Hematopoietic multipotent progenitor cell treated with erythropoietin and hydrocortisone succinate and interleukin-3 and kit ligand, for 15 days (in vitro differentiated cells): ENCODE measurements around the gene PCLO.
"Not testable (repeated sequence)": the region's sequence is repeated elsewhere in the genome, so short reads cannot be mapped to it uniquely, and the experiment has no call there.

Experiments used
- DNase-seq: peaks from one replicate; pipeline ENCODE4 v3.0.0-alpha.2; 2015; ENCODE audit warnings: low spot score

The PCLO gene

DNA sequence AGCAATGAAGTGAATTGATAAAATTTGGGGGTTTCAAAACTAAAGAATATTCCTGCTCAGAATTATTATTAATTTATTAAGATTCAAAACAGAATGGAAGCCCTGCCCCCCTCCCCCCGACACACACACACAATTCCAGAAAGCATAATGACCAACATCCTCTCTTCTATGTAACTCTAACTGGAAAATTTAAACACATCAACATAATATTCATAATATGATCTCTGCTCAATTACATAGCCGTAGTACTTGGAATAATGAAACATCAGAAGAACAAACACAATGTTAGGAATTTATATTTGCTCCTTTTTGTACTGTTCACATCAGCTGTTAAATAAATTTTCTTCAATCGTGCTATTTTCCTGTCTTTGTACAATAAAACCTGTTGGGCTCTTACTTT lies 20.8 kb downstream of the PCLO start:
- DNase-seq: no peak

- DNase-seq: no peak
These were observed 31.8 kb downstream of the PCLO start for GRCh38 chr7:83130623-83131545.

DNA sequence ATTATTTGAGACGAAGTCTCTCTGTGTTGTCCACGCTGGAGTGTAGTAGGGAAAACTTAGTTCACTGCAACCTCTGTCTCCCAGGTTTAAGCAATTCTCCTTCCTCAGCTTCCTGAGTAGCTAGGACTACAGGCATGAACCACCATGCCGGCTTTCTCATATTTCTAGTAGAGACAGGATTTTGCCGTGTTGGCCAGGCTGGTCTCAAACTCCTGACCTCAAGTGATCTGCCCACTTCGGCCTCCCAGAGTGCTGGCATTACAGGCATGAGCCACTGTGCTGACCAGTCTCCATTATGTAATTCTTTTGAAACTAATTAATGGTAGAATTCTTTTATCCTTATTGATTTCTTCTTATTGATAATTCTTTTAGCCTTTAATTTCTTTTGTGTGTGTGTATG lies 32.5 kb downstream of the PCLO start:
- DNase-seq: no peak

DNA sequence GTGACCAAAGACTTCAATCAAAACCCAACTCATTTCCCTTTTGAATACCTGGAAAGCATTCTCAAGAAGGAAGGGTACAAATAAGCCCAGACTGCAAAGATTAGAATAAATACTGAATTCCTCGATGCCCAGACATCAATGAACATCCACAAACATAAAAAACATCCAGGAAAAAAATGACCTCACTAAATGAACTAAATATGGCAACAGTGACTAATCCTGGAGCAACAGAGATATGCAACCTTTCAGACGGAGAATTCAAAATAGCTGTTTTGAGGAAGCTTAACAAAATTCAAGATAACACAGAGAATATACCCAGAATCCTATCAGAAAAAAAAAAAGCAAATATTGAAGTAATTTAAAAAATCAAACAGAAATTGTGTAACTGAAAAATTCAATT lies 43.2 kb downstream of the PCLO start:
- DNase-seq: no peak

DNA sequence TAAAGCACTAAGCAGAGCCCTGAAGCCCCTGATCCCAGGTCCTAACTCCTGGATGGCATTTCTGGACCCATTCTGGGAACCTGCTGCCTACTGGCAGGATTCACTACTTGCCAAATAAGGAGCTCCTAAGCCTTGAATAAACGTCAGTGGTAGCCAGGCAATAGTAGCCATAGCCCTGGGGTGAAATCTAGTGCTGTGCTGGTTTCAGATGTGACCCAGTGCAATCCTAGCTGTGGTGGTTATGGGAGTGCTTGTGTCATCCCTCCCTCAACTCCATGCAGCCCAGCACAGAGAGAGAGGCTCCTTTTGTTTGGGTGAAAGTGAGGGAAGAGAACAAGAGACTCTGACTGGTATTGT lies 43.7 kb downstream of the PCLO start:
- no peak for DNase-seq

DNA sequence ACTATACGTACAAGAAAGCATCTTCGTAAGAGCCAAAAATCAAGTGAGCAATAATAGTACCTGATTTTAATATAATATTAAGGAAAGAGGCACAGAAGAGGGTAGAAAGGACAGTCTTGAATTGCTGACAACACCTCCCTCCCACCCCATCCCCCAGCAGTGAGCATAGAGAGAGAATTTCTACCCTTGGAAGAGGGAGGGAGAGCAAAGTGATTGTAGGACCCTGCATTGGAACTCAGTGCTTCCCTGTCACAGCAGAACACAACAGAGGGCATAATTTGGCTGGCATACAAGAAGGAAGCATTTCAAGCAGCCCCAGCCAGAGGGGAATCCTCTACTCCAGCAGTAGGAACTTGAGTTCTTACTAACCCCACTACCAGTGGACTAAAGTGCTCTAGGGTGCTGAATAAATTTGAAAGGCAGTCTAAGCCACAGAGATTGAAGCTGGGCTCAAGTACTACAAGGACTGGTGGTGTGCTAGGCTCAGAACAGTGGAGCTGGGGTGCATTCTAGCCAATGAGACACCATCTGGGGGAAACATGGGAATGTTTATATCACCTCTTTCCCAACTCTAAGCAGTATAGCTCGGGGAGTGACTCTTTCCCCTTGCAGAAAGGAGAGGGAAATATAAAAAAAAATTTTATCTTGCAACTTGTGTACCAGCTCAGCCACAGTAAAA lies 44.2 kb downstream of the PCLO start:
- DNase-seq: no peak

DNA sequence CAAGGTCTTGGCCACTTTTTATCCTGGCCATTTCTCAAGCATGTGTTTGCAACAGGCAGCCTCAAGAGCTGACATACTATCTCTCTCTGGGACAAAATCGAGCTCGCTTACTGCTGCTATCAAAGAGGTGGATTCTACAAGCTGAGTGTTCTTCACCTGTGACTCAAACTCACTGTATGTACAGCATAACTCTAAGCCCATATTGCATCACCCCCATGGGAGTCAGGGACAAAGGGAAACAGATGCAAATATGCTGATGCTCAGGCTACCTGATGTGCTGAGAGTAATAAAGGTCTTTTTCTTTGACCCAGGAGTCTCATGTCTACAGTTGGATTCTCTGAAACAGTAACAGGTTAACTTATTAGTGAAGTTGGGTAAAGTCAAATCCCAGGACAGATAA lies 45.2 kb downstream of the PCLO start:
- no peak for DNase-seq

GRCh38 chr7:83111391-83111790 lies 51.3 kb downstream of the PCLO start:
- no peak for DNase-seq

DNA sequence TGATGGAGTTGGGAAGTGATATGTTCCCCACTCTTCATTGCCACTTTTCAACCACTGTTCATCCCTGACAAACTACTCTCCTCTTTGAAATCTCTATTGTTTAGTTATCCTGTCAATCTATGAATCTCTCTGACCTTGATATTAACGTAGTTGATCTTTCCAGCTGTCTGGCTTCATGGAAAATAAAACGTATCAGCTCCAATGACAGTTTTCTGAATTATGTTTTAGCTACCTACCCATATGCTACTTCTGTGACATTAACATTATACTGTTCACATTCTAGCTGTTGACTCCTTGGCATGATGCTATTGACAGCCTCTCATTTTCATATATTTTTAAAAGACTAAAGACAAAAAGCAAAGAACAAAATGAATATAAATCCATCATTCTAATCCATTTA lies 53.3 kb downstream of the PCLO start:
- no peak for DNase-seq

GRCh38 chr7:83105948-83106347 lies 56.7 kb downstream of the PCLO start:
- DNase-seq: no peak

DNA sequence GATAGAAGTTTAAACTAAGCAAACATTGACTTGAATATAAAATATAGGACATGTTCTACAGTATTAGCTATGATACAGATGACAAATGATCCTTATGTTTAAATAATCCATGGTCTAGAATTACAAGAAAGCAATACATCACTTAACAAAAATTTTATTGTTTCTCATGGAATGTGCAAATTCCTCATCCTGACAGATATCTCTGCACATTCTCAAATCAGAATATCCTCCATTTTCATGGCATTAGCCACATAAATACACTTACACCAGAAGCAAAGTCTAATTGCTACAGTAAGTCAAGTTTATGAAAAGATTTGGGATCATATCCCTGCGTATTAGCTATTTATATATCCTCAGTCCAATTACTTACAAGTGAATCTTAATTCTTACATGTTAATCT lies 57.6 kb downstream of the PCLO start:
- no peak for DNase-seq

GRCh38 chr7:83101530-83101929 lies 61.2 kb downstream of the PCLO start:
- no peak for DNase-seq

GRCh38 chr7:83096065-83096580 lies 66.6 kb downstream of the PCLO start:
- DNase-seq: no peak

DNA sequence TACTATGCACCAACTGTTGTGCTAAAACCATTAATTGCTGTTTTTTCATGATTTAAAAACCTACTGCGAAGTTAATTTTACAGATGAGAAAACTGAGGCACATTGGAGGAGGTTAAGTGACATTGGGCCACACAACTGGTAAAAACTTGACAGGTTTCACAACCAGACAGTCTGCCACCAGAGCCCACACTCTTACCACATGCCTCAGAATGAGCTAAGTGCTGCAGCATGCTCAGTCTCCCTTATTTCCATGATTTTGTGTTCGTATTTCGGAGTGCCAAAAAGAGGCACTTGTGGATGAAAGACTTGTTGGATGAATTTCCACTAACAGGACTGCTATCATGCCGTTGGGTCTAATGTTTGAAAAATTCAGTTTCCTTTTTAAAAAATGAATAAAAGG lies 77.4 kb downstream of the PCLO start:
- DNase-seq: no peak

GRCh38 chr7:83079879-83080278 lies 82.8 kb downstream of the PCLO start:
- DNase-seq: not testable (repeated sequence)

DNA sequence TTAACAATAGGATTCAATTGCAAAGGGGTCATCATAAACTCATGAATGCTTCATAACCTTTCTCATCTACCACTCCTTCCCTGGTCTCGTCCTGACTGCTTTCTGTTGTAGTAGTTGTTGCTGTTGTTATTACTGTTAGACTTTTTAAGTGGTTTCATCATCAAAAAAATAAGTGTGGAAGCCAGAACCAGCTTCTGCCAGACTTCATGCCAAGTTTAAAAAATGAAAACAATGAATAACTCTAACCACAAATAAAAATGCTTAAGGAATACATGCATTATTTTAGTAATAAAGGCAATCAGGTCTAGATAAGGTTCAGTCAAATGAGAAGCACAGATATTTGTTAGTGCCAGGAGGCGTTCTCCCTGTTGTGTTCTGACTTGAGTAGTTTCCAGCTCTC lies 85.4 kb downstream of the PCLO start:
- no peak for DNase-seq

GRCh38 chr7:83072576-83073517 lies 89.8 kb downstream of the PCLO start:
- DNase-seq: no peak

- no peak for DNase-seq
These were observed 97.0 kb downstream of the PCLO start for GRCh38 chr7:83065714-83066113.

DNA sequence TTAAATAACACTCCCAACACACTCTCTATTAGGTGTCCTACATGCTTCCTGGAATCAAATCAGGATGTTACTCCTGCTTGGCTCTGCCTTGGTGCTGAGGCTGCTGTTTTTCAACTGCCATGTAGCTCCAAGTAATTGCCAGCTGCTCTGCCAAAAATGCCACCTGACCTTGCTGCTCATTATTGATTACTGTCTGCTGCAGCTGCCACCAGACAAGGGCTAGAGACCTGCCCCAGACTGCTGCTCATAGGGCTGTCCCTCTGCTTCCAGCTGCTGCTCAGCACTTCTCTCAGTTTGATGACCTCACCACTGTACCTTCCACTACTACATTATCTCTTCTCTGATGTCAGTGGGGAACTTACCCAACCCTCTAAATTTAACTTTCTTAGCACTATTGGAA lies 102.5 kb downstream of the PCLO start:
- DNase-seq: no peak

GRCh38 chr7:83058667-83059066 lies 104.0 kb downstream of the PCLO start:
- DNase-seq: no peak

GRCh38 chr7:83055197-83055596 lies 107.5 kb downstream of the PCLO start:
- no peak for DNase-seq

GRCh38 chr7:83054472-83054871 lies 108.2 kb downstream of the PCLO start:
- DNase-seq: no peak
